ENCODE measurements around the gene MBNL2. TPM values are rescaled to one million over a fixed set of nuclear protein-coding genes. Genes with fewer than 3 reads are reported as not detected.

MBNL2 gene
- total and polyA plus RNA-seq, 10 of the 15 experiments (the other 5 are each of a cell fraction or from before 2014, with no cell fraction given) = 1.6 to 9.7 (median 6.7) TPM

DNA sequence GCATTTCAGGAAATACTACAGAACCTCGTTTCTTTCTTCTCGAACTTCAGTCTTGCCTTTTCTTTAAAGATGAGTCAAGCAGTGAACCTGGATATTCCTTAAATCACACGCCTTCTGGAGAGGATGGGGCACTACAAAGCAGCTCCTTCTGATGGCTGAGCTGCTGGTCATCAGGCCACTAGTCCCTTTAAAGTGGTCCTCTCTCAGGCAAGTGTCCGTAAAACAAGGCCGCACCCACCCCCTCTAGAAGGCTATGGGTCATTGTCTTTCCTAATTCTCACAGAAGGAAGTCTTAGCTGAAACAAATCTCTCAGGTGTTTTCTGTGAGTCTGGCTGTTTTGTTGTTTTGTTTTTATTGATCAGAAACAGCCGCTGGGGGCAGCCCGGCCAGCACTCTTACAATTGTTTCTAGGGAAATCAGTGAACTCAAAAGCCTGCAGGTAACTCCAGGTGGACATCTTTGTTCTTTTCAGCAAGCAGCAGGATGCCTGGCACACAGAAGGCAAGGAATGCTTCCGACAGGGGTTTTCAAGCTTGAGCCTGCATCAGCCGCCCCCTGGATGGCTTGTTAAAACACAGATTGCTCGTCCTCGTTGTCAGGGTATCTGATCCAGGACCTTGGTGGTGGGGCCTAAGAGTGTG is 45.4 kb downstream of the MBNL2 start (continued):
- TF ChIP-seq, protein P1, sequence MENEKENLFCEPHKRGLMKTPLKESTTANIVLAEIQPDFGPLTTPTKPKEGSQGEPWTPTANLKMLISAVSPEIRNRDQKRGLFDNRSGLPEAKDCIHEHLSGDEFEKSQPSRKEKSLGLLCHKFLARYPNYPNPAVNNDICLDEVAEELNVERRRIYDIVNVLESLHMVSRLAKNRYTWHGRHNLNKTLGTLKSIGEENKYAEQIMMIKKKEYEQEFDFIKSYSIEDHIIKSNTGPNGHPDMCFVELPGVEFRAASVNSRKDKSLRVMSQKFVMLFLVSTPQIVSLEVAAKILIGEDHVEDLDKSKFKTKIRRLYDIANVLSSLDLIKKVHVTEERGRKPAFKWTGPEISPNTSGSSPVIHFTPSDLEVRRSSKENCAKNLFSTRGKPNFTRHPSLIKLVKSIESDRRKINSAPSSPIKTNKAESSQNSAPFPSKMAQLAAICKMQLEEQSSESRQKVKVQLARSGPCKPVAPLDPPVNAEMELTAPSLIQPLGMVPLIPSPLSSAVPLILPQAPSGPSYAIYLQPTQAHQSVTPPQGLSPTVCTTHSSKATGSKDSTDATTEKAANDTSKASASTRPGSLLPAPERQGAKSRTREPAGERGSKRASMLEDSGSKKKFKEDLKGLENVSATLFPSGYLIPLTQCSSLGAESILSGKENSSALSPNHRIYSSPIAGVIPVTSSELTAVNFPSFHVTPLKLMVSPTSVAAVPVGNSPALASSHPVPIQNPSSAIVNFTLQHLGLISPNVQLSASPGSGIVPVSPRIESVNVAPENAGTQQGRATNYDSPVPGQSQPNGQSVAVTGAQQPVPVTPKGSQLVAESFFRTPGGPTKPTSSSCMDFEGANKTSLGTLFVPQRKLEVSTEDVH (IDR thresholded peaks at IDR 0.05; ENCODE audit: low read depth, partially characterized antibody) = no peak
- TF ChIP-seq, protein P2, sequence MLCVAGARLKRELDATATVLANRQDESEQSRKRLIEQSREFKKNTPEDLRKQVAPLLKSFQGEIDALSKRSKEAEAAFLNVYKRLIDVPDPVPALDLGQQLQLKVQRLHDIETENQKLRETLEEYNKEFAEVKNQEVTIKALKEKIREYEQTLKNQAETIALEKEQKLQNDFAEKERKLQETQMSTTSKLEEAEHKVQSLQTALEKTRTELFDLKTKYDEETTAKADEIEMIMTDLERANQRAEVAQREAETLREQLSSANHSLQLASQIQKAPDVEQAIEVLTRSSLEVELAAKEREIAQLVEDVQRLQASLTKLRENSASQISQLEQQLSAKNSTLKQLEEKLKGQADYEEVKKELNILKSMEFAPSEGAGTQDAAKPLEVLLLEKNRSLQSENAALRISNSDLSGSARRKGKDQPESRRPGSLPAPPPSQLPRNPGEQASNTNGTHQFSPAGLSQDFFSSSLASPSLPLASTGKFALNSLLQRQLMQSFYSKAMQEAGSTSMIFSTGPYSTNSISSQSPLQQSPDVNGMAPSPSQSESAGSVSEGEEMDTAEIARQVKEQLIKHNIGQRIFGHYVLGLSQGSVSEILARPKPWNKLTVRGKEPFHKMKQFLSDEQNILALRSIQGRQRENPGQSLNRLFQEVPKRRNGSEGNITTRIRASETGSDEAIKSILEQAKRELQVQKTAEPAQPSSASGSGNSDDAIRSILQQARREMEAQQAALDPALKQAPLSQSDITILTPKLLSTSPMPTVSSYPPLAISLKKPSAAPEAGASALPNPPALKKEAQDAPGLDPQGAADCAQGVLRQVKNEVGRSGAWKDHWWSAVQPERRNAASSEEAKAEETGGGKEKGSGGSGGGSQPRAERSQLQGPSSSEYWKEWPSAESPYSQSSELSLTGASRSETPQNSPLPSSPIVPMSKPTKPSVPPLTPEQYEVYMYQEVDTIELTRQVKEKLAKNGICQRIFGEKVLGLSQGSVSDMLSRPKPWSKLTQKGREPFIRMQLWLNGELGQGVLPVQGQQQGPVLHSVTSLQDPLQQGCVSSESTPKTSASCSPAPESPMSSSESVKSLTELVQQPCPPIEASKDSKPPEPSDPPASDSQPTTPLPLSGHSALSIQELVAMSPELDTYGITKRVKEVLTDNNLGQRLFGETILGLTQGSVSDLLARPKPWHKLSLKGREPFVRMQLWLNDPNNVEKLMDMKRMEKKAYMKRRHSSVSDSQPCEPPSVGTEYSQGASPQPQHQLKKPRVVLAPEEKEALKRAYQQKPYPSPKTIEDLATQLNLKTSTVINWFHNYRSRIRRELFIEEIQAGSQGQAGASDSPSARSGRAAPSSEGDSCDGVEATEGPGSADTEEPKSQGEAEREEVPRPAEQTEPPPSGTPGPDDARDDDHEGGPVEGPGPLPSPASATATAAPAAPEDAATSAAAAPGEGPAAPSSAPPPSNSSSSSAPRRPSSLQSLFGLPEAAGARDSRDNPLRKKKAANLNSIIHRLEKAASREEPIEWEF (IDR thresholded peaks at IDR 0.05; ENCODE audit: insufficient replicate concordance, low read depth, low read length) = no peak
- TF ChIP-seq, protein P3, sequence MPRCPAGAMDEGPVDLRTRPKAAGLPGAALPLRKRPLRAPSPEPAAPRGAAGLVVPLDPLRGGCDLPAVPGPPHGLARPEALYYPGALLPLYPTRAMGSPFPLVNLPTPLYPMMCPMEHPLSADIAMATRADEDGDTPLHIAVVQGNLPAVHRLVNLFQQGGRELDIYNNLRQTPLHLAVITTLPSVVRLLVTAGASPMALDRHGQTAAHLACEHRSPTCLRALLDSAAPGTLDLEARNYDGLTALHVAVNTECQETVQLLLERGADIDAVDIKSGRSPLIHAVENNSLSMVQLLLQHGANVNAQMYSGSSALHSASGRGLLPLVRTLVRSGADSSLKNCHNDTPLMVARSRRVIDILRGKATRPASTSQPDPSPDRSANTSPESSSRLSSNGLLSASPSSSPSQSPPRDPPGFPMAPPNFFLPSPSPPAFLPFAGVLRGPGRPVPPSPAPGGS (IDR thresholded peaks at IDR 0.05; ENCODE audit: borderline replicate concordance, insufficient read depth, low read depth, low read length, poor library complexity, severe bottlenecking) = no peak
- TF ChIP-seq EP300 (IDR thresholded peaks at IDR 0.05; ENCODE audit: borderline replicate concordance in 1 of 2, control insufficient read depth in 1 of 2, low read depth in 2 of 2, low read length in 2 of 2) (no peak), SMARCA5 (IDR thresholded peaks at IDR 0.05) (no peak), DPF2 (IDR thresholded peaks at IDR 0.05) (no peak), LARP7 (IDR thresholded peaks at IDR 0.05) (no peak)
- TF ChIP-seq, protein P4, sequence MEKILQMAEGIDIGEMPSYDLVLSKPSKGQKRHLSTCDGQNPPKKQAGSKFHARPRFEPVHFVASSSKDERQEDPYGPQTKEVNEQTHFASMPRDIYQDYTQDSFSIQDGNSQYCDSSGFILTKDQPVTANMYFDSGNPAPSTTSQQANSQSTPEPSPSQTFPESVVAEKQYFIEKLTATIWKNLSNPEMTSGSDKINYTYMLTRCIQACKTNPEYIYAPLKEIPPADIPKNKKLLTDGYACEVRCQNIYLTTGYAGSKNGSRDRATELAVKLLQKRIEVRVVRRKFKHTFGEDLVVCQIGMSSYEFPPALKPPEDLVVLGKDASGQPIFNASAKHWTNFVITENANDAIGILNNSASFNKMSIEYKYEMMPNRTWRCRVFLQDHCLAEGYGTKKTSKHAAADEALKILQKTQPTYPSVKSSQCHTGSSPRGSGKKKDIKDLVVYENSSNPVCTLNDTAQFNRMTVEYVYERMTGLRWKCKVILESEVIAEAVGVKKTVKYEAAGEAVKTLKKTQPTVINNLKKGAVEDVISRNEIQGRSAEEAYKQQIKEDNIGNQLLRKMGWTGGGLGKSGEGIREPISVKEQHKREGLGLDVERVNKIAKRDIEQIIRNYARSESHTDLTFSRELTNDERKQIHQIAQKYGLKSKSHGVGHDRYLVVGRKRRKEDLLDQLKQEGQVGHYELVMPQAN (conservative IDR thresholded peaks at IDR 0.05) = no peak

Data from GM12878 (cell line).